HG03060 (cell line): Measurements from ENCODE around the gene KCNT1.

Experiments used
- ATAC-seq: cut with Tn5 transposase; IDR thresholded peaks from one replicate; pipeline ENCODE4 v1.9.1; 2021; ENCODE audit warnings: low read depth, moderate number of reproducible peaks; ENCODE audit not compliant: unreplicated experiment

KCNT1 gene

DNA sequence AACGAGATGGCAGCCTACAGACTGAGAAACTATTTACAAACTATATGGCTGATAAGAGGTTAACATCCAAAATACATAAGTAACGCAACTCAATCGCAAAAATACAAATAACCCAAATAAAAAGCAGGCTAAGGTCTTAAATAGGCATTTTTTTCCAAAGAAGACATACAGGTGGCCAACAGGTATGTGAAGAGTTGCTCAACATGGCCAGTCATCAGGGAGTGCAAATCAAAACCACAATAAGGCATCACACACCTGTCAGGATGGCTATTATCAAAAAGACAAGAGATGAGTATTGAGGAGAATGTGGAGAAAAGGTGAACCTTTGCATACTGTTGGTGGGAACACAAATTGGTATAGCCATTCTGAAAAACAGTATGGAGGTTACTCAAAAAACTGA lies 131.9 kb downstream of the KCNT1 start:
- ATAC-seq = no peak

DNA sequence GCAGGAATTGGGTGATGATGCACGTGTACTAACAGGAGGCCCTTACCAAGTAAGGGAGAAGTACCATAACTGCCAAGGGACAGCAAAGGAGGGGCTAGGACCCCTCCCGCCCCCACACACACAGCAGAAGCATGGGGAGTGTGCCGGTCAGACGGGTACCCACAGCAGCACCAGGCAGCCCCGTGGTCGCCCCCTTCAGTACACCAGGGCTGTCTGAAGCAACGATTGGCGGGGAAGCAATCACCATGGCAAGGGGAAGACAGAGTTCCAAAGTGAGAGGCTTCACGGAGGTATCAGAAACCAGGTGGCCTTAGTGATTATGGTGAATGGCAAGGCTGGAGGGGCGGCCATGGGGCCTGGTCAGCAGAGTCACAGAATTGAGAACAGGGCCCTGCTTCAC lies 133.1 kb downstream of the KCNT1 start:
- no peak for ATAC-seq

DNA sequence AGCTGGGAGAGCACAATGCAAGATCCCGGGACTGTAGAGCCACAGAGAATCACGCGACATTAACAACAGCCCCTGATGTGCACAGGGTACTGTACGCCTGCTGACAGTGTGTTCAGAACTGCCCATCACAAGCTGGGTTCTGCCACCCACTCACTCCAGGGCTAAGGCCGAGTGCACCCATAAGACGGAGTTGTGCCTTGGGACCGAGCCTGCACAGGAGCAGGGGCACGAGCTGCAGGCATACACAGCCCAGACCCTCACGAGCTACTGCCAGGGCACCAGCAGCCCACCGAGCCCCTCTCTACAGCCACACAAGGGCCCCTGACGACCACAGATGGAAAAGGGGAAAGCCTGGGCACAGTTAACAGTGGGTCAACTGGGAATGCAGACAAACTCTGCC lies 137.5 kb downstream of the KCNT1 start:
- no peak for ATAC-seq

DNA sequence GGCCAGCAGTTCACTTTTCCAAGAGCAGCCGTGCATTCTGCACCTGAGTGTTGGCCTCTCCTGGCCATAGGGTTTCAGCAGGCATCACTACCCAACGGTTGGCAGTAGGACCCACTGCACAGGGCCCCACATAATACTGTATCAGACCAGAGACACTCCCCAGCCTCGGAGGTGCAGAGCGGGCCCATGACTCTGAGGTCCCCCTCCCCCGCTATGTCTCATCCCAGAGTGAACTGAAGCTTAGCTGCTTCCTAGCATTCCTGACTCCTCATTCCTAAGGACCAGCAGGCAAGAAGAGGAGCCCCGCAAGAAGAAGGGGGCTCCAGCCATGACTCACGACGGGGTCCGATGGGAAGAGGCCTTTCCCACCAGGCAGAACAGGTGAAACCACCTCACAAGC lies 138.1 kb downstream of the KCNT1 start:
- ATAC-seq = no peak

DNA sequence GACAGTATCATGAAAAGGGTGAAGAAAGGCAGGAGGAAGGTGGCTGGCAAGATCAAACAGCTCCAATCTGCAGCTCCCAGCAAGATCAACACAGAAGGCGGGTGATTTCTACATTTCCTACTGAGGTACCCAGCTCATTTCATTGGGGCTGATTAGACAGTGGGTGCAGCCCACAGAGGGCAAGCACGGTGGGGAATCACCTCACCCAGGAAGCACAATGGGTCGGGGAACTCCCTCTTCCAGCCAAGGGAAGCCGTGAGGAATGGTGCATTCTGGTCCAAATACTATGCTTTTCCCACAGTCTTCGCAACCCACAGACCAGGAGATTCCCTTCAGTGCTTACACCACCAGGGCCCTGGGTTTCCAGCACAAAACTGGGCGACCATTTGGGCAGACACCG lies 138.6 kb downstream of the KCNT1 start:
- no peak for ATAC-seq
